GM23338 (cell line): ENCODE results near the gene LRIG1. TPM values are rescaled to one million over a fixed set of nuclear protein-coding genes. Genes with fewer than 3 reads are reported as not detected.

Experiments used
- ATAC-seq: fragments of 200-7000 bp; cut with Tn5 transposase; 3 replicates; pipeline ENCODE4 v1.9.1; 2020
- DNase-seq: peaks from one replicate; pipeline ENCODE4 v3.0.0-alpha.2; 2015; ENCODE audit warnings: low spot score
- H2AFZ ChIP-seq: fragments of 200-600 bp; sonication (generic); 2 replicates; pipeline ENCODE4 v1.8.0; 2016; ENCODE audit warnings: antibody characterized with exemption, mild to moderate bottlenecking, moderate library complexity
- H3F3A ChIP-seq: fragments of 200-600 bp; sonication (generic); replicated peaks from 2 replicates; pipeline ENCODE4 v1.8.0; 2017; ENCODE audit warnings: antibody characterized with exemption, mixed run types, low read depth
- H3K27ac ChIP-seq: fragments of 200-600 bp; sonication (generic); 2 replicates; pipeline ENCODE4 v1.6.1; 2016; ENCODE audit warnings: low read depth
- H3K27me3 ChIP-seq: fragments of 200-600 bp; sonication (generic); 2 replicates; pipeline ENCODE4 v1.8.0; 2016; ENCODE audit warnings: mild to moderate bottlenecking, mixed run types, moderate library complexity; ENCODE audit not compliant: insufficient read depth
- H3K36me3 ChIP-seq: fragments of 200-600 bp; sonication (generic); 2 replicates; pipeline ENCODE4 v1.8.0; 2016; ENCODE audit warnings: mild to moderate bottlenecking; ENCODE audit not compliant: insufficient read depth
- H3K4me1 ChIP-seq: fragments of 200-600 bp; sonication (generic); 2 replicates; pipeline ENCODE4 v1.8.0; 2016; ENCODE audit warnings: mild to moderate bottlenecking, moderate library complexity; ENCODE audit not compliant: insufficient read depth
- H3K4me2 ChIP-seq: fragments of 200-600 bp; sonication (generic); 2 replicates; pipeline ENCODE4 v1.7.1; 2017; ENCODE audit warnings: mixed run types
- H3K4me3 ChIP-seq: fragments of 200-600 bp; sonication (generic); 2 replicates; pipeline ENCODE4 v1.6.1; 2016; ENCODE audit warnings: mixed run types
- H3K79me2 ChIP-seq: fragments of 200-600 bp; sonication (generic); replicated peaks from 2 replicates; pipeline ENCODE4 v1.8.0; 2017; ENCODE audit warnings: mild to moderate bottlenecking; ENCODE audit not compliant: insufficient read depth
- H3K9me2 ChIP-seq: fragments of 200-600 bp; sonication (generic); 2 replicates; pipeline ENCODE4 v1.8.0; 2017; ENCODE audit not compliant: insufficient read depth
- H4K20me1 ChIP-seq: fragments of 200-600 bp; sonication (generic); replicated peaks from 2 replicates; pipeline ENCODE4 v1.8.0; 2017; ENCODE audit warnings: mild to moderate bottlenecking; ENCODE audit not compliant: insufficient read depth
- H3K27ac Mint-ChIP-seq: 2 replicates; pipeline ENCODE4 v1.8.0; 2020; ENCODE audit warnings: inconsistent platforms, mild to moderate bottlenecking, moderate library complexity, mixed read lengths
- H3K27me3 Mint-ChIP-seq: 3 replicates; pipeline ENCODE4 v1.8.0; 2022; ENCODE audit warnings: low read depth, mild to moderate bottlenecking, moderate library complexity, mixed read lengths, inconsistent platforms; ENCODE audit not compliant: insufficient read depth, poor library complexity
- H3K36me3 Mint-ChIP-seq: 3 replicates; pipeline ENCODE4 v1.8.0; 2021; ENCODE audit warnings: low read depth, mild to moderate bottlenecking, inconsistent platforms, moderate library complexity, mixed read lengths
- H3K4me1 Mint-ChIP-seq: 3 replicates; pipeline ENCODE4 v1.8.0; 2020; ENCODE audit warnings: mild to moderate bottlenecking, inconsistent platforms, mixed read lengths
- H3K4me3 Mint-ChIP-seq: 3 replicates; pipeline ENCODE4 v1.8.0; 2021; ENCODE audit warnings: moderate library complexity, mild to moderate bottlenecking, inconsistent platforms, mixed read lengths
- H3K9me3 Mint-ChIP-seq: 3 replicates; pipeline ENCODE4 v1.8.0; 2020; ENCODE audit warnings: moderate library complexity, mild to moderate bottlenecking, inconsistent platforms, mixed read lengths
- CREB1 ChIP-seq: fragments of 250-450 bp; sonication (Bioruptor Pico); IDR thresholded peaks from 2 replicates; pipeline ENCODE4 v1.5.0; 2020; ENCODE audit warnings: low read depth, mild to moderate bottlenecking, moderate library complexity
- CTCF ChIP-seq, 2 experiments: fragments of 200-600 bp in 1 of 2; sonication (generic) in 1 of 2; conservative IDR thresholded peaks; 2 replicates each; pipeline versions ENCODE4 v1.5.1 to v1.6.1; 2016 to 2017; ENCODE audit warnings: antibody characterized with exemption in 2 of 2, low read depth in 2 of 2, mild to moderate bottlenecking in 2 of 2, moderate library complexity in 1 of 2
- EZH2 ChIP-seq: fragments of 200-600 bp; sonication (generic); IDR thresholded peaks from one replicate; pipeline ENCODE4 v1.8.0; 2017; ENCODE audit warnings: antibody characterized with exemption, mild to moderate bottlenecking, low read depth; ENCODE audit not compliant: unreplicated experiment
- EZH2phosphoT487 ChIP-seq: fragments of 200-600 bp; sonication (generic); IDR thresholded peaks from one replicate; pipeline ENCODE4 v1.8.1; 2018; ENCODE audit warnings: antibody characterized with exemption; ENCODE audit not compliant: unreplicated experiment
- JUNB ChIP-seq: IDR thresholded peaks from one replicate; pipeline ENCODE4 v1.6.1; 2016; ENCODE audit warnings: antibody characterized with exemption; ENCODE audit not compliant: unreplicated experiment
- NANOG ChIP-seq: IDR thresholded peaks from 2 replicates; pipeline ENCODE4 v1.6.1; 2016; ENCODE audit warnings: antibody characterized with exemption, borderline replicate concordance
- POLR2AphosphoS5 ChIP-seq: IDR thresholded peaks from 2 replicates; pipeline ENCODE4 v1.6.1; 2016; ENCODE audit warnings: antibody characterized with exemption, low read depth
- STAT1 ChIP-seq: IDR thresholded peaks from one replicate; pipeline ENCODE4 v1.6.1; 2016; ENCODE audit warnings: antibody characterized with exemption; ENCODE audit not compliant: unreplicated experiment
- ZNF114 ChIP-seq: fragments of 250-450 bp; sonication (Bioruptor Pico); IDR thresholded peaks from 2 replicates; pipeline ENCODE4 v1.5.0; 2020; ENCODE audit warnings: mild to moderate bottlenecking, moderate library complexity
- ZNF331 ChIP-seq: fragments of 250-450 bp; sonication (Bioruptor Pico); IDR thresholded peaks from 2 replicates; pipeline ENCODE4 v1.5.0; 2020; ENCODE audit warnings: low read depth, mild to moderate bottlenecking, moderate library complexity
- polyA plus RNA-seq: library from polyadenylated mRNA; unstranded; fragments of >200 nt; fragmentation: Nextera tagmentation; extraction: Ambion mirVana; gene quantifications from 2 replicates; pipeline ENCODE4 v1.2.1, GENCODE V29; 2016
- total RNA-seq: library from RNA; depleted of rRNA; stranded (reverse); fragments of >200 nt; shearing (Covaris generic); gene quantifications from 2 replicates; pipeline ENCODE4 v1.2.3, GENCODE V29; 2014
- TF ChIP-seq, protein P1 (sequence below): IDR thresholded peaks from 2 replicates; pipeline ENCODE4 v1.6.1; 2016; ENCODE audit warnings: antibody characterized with exemption
- TF ChIP-seq, protein P2 (sequence below): IDR thresholded peaks from one replicate; pipeline ENCODE4 v1.6.1; 2018; ENCODE audit warnings: antibody characterized with exemption; ENCODE audit not compliant: unreplicated experiment
- TF ChIP-seq, protein P3 (sequence below): fragments of 250-450 bp; sonication (Bioruptor Pico); IDR thresholded peaks from 2 replicates; pipeline ENCODE4 v1.5.0; 2020; ENCODE audit warnings: mild to moderate bottlenecking, moderate library complexity

Gene LRIG1
- total and polyA plus RNA-seq, 2 experiments from 2014 or later, result 40.0 to 134 TPM

DNA sequence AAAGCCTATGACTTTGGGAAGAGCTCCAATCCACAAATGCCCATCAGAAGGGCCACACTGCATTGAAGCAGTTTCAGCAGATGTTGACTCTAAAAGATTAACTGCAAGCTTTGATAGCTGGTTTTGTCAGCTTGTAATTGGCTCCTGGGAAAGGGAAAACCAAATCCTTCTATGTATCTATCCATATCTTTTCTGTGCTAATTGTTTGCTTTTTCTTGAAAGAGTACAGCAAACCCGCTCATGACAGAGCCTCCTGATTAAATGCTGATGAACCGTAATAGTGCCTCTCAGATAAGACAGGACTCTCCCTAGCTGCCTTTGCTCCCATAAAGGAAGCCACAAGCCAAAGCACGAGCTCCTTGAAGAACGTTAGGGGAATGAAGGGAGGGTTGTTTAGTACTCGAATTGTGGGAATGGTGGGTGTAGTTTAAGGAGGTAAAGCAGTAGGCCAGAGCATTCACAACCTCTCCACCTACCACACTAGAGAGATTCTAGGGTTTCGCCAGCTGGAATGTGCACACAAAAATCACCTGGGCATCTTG lies 33.6 kb upstream of the LRIG1 start:
- Histone ChIP-seq H3K9me2 (no peaks in the 10 kb centered on the region), H3K27ac (no peak overlapping the region), H3K4me2 (0 out of 2 replicates have a peak overlapping the region, but pooled peaks have one; percentile 13), H3F3A (peaks cover 6% of the 10 kb centered on the region; the same call in 1 of the 2 replicates), H3K27me3 (peaks cover 6% of the 10 kb centered on the region; the same call in 1 of the 2 replicates), H3K4me3 (no peak overlapping the region), H3K79me2 (no peaks in the 10 kb centered on the region), H2AFZ (peak overlapping the region; percentile 34; the same call in 1 of the 2 replicates), H3K36me3 (no peaks in the 10 kb centered on the region), H4K20me1 (no peaks in the 10 kb centered on the region), H3K4me1 (peaks cover 50% of the 10 kb centered on the region)
- H3K4me1 Mint-ChIP-seq, result peaks cover 59% of the 10 kb centered on the region
- no peaks in the 10 kb centered on the region for H3K9me3 Mint-ChIP-seq
- ATAC-seq (no peak), DNase-seq (no peak)
- no peak overlapping the region for H3K27ac Mint-ChIP-seq
- H3K4me3 Mint-ChIP-seq, result no peak overlapping the region
- TF ChIP-seq NANOG, result no peak
- TF ChIP-seq STAT1, result no peak
- TF ChIP-seq, protein P1, sequence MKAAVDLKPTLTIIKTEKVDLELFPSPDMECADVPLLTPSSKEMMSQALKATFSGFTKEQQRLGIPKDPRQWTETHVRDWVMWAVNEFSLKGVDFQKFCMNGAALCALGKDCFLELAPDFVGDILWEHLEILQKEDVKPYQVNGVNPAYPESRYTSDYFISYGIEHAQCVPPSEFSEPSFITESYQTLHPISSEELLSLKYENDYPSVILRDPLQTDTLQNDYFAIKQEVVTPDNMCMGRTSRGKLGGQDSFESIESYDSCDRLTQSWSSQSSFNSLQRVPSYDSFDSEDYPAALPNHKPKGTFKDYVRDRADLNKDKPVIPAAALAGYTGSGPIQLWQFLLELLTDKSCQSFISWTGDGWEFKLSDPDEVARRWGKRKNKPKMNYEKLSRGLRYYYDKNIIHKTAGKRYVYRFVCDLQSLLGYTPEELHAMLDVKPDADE, result no peak
- TF ChIP-seq, protein P2, sequence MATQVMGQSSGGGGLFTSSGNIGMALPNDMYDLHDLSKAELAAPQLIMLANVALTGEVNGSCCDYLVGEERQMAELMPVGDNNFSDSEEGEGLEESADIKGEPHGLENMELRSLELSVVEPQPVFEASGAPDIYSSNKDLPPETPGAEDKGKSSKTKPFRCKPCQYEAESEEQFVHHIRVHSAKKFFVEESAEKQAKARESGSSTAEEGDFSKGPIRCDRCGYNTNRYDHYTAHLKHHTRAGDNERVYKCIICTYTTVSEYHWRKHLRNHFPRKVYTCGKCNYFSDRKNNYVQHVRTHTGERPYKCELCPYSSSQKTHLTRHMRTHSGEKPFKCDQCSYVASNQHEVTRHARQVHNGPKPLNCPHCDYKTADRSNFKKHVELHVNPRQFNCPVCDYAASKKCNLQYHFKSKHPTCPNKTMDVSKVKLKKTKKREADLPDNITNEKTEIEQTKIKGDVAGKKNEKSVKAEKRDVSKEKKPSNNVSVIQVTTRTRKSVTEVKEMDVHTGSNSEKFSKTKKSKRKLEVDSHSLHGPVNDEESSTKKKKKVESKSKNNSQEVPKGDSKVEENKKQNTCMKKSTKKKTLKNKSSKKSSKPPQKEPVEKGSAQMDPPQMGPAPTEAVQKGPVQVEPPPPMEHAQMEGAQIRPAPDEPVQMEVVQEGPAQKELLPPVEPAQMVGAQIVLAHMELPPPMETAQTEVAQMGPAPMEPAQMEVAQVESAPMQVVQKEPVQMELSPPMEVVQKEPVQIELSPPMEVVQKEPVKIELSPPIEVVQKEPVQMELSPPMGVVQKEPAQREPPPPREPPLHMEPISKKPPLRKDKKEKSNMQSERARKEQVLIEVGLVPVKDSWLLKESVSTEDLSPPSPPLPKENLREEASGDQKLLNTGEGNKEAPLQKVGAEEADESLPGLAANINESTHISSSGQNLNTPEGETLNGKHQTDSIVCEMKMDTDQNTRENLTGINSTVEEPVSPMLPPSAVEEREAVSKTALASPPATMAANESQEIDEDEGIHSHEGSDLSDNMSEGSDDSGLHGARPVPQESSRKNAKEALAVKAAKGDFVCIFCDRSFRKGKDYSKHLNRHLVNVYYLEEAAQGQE, result no peak
- no peak for TF ChIP-seq JUNB
- TF ChIP-seq CTCF (conservative IDR thresholded peaks at IDR 0.05; ENCODE audit: low read depth in 2 of 2), result no peak
- no peak for TF ChIP-seq POLR2AphosphoS5
- TF ChIP-seq, protein P3, sequence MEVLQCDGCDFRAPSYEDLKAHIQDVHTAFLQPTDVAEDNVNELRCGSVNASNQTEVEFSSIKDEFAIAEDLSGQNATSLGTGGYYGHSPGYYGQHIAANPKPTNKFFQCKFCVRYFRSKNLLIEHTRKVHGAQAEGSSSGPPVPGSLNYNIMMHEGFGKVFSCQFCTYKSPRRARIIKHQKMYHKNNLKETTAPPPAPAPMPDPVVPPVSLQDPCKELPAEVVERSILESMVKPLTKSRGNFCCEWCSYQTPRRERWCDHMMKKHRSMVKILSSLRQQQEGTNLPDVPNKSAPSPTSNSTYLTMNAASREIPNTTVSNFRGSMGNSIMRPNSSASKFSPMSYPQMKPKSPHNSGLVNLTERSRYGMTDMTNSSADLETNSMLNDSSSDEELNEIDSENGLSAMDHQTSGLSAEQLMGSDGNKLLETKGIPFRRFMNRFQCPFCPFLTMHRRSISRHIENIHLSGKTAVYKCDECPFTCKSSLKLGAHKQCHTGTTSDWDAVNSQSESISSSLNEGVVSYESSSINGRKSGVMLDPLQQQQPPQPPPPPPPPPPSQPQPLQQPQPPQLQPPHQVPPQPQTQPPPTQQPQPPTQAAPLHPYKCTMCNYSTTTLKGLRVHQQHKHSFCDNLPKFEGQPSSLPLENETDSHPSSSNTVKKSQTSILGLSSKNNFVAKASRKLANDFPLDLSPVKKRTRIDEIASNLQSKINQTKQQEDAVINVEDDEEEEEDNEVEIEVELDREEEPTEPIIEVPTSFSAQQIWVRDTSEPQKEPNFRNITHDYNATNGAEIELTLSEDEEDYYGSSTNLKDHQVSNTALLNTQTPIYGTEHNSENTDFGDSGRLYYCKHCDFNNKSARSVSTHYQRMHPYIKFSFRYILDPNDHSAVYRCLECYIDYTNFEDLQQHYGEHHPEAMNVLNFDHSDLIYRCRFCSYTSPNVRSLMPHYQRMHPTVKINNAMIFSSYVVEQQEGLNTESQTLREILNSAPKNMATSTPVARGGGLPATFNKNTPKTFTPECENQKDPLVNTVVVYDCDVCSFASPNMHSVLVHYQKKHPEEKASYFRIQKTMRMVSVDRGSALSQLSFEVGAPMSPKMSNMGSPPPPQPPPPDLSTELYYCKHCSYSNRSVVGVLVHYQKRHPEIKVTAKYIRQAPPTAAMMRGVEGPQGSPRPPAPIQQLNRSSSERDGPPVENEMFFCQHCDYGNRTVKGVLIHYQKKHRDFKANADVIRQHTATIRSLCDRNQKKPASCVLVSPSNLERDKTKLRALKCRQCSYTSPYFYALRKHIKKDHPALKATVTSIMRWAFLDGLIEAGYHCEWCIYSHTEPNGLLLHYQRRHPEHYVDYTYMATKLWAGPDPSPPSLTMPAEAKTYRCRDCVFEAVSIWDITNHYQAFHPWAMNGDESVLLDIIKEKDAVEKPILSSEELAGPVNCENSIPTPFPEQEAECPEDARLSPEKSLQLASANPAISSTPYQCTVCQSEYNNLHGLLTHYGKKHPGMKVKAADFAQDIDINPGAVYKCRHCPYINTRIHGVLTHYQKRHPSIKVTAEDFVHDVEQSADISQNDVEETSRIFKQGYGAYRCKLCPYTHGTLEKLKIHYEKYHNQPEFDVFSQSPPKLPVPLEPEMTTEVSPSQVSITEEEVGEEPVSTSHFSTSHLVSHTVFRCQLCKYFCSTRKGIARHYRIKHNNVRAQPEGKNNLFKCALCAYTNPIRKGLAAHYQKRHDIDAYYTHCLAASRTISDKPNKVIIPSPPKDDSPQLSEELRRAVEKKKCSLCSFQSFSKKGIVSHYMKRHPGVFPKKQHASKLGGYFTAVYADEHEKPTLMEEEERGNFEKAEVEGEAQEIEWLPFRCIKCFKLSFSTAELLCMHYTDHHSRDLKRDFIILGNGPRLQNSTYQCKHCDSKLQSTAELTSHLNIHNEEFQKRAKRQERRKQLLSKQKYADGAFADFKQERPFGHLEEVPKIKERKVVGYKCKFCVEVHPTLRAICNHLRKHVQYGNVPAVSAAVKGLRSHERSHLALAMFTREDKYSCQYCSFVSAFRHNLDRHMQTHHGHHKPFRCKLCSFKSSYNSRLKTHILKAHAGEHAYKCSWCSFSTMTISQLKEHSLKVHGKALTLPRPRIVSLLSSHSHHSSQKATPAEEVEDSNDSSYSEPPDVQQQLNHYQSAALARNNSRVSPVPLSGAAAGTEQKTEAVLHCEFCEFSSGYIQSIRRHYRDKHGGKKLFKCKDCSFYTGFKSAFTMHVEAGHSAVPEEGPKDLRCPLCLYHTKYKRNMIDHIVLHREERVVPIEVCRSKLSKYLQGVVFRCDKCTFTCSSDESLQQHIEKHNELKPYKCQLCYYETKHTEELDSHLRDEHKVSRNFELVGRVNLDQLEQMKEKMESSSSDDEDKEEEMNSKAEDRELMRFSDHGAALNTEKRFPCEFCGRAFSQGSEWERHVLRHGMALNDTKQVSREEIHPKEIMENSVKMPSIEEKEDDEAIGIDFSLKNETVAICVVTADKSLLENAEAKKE (CRISPR knock-in tag), result no peak
- no peak for TF ChIP-seq ZNF114 (CRISPR knock-in tag)
- no peak for TF ChIP-seq EZH2
- no peak for TF ChIP-seq EZH2phosphoT487
- no peak for TF ChIP-seq CREB1 (CRISPR knock-in tag)
- no peak for TF ChIP-seq ZNF331
- H3K36me3 Mint-ChIP-seq, result no peaks in the 10 kb centered on the region
- peaks cover 3% of the 10 kb centered on the region for H3K27me3 Mint-ChIP-seq
